ENCODE results near the gene GSTM5. TPM values are rescaled to one million over a fixed set of nuclear protein-coding genes. Genes with fewer than 3 reads are reported as not detected.

Gene GSTM5
- total and polyA plus RNA-seq, 2 donors (not counting 3 experiments of a cell fraction or from before 2014, with no cell fraction given): 0.25 to 1.6 TPM

GRCh38 chr1:109667452-109668122 lies 44.5 kb upstream of the GSTM5 start, which contains the start of gene GSTM2:
GSTM2 (plus strand) TSS chr1:109668057; CDS start chr1:109668116, 59 bp downstream.
- dilution Hi-C loops (cut with MboI; ENCODE audit: extremely low pct_ligation_motif_present, low sequenced_read_pairs): no loop called here

More at GRCh38 chr1:109667452-109668122, 44.5 kb upstream of the GSTM5 start, which contains the start of gene GSTM2:
- ChIA-PET CTCF (interaction anchor here (0.7 to 3.4 kb wide), 3 partner anchors 15 to 27 kb away, joined by 3 to 20 read pairs (median 4); no protein-coding TSS in a partner anchor), POLR2A (no interaction called here)
- Histone ChIP-seq H3K4me1 (ENCODE audit: control insufficient read depth, extremely low read depth, insufficient read depth, low read length) (peaks cover 5% of the 10 kb centered on the region), H3K36me3 (ENCODE audit: control insufficient read depth in 2 of 2, extremely low read depth in 1 of 2, insufficient read depth in 2 of 2, low read length in 2 of 2) (no peaks in the 10 kb centered on the region), H3K9ac (replicated peaks; ENCODE audit: extremely low read depth, insufficient read depth, low read length) (peak within 1 kb of the TSS; percentile 19), H3K27me3 (ENCODE audit: control insufficient read depth in 2 of 2, insufficient read depth in 2 of 2, low read length in 2 of 2) (no peaks in the 10 kb centered on the region), H3K79me2 (ENCODE audit: control insufficient read depth, insufficient read depth, low read length) (no peaks in the 10 kb centered on the region), H4K20me1 (replicated peaks; ENCODE audit: control insufficient read depth, extremely low read depth, insufficient read depth, low read length) (no peaks in the 10 kb centered on the region), H3K4me3 (replicated peaks in 1 of 3; ENCODE audit: insufficient read depth in 1 of 3, low read depth in 1 of 3, low read length in 3 of 3) (peak within 1 kb of the TSS; percentile 13 to 33 (median 15)), H3K4me2 (ENCODE audit: insufficient read depth, low read length) (peak within 1 kb of the TSS; percentile 75), H2AFZ (ENCODE audit: low read depth, low read length) (peak within 1 kb of the TSS; percentile 65), H3K9me1 (replicated peaks; ENCODE audit: control insufficient read depth, extremely low read depth, insufficient read depth, low read length) (no peaks in the 10 kb centered on the region), H3K9me3 (replicated peaks; ENCODE audit: control insufficient read depth, insufficient read depth, low read length) (no peaks in the 10 kb centered on the region), H3K27ac (ENCODE audit: insufficient read depth, low read depth, low read length) (no peak within 1 kb of the TSS)
- intact Hi-C loops (cut with micrococcal nuclease): loop anchor here (1.0 to 5.0 kb wide), 2 partner anchors 39 to 95 kb away; partner anchors contain the start of gene EPS8L3
- TF ChIP-seq JUN (IDR thresholded peaks at IDR 0.05; ENCODE audit: borderline replicate concordance, insufficient read depth, insufficient read length, low read depth) (no peak), MYC (IDR thresholded peaks at IDR 0.05; ENCODE audit: low read depth, low read length) (no peak), POLR2AphosphoS5 (IDR thresholded peaks at IDR 0.05; ENCODE audit: insufficient read depth, low read depth, low read length) (no peak), POLR2A (IDR thresholded peaks at IDR 0.05; ENCODE audit: low read depth, low read length) (no peak), FOS (IDR thresholded peaks at IDR 0.05; ENCODE audit: borderline replicate concordance, insufficient read depth, low read length) (no peak), EZH2 (IDR thresholded peaks at IDR 0.05; ENCODE audit: borderline replicate concordance, low read depth, low read length, severe bottlenecking) (no peak), CTCF (IDR thresholded peaks at IDR 0.05; ENCODE audit: extremely low read depth in 1 of 2, insufficient read depth in 1 of 2, low read depth in 1 of 2, low read length in 2 of 2) (no peak), GATA2 (IDR thresholded peaks at IDR 0.05; ENCODE audit: insufficient read depth, insufficient read length, low read depth, low read length) (no peak)
- TF ChIP-seq, protein P1, sequence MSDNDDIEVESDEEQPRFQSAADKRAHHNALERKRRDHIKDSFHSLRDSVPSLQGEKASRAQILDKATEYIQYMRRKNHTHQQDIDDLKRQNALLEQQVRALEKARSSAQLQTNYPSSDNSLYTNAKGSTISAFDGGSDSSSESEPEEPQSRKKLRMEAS (IDR thresholded peaks at IDR 0.05; ENCODE audit: insufficient read depth, insufficient read length): no peak
- DNase-seq (ENCODE audit: low read depth, low spot score) (peak; percentile 85), FAIRE-seq (peak; percentile 91)
- no TSS peak for BruUV-seq (replicated peaks)
